K562 (cell line): ENCODE measurements around the gene SEMA4G. TPM values are rescaled to one million over a fixed set of nuclear protein-coding genes. Genes with fewer than 3 reads are reported as not detected.
A peak's percentile ranks its signal among the peaks of the same experiment; 100 is the strongest.

ENCODE experiments used
- ARID2 ChIP-seq: fragments of 450-650 bp; IDR thresholded peaks from 2 replicates; pipeline ENCODE4 v1.6.1; 2017; ENCODE audit warnings: antibody characterized with exemption, mild to moderate bottlenecking
- FOXM1 ChIP-seq, 2 experiments: fragments of 450-650 bp in 1 of 2; sonication (generic) in 1 of 2; formaldehyde crosslinking in 1 of 2; IDR thresholded peaks; 2 replicates each; pipeline versions ENCODE4 v1.6.1 to v1.9.0; 2017 to 2022; ENCODE audit warnings: low read depth in 2 of 2, mild to moderate bottlenecking in 2 of 2, missing genetic modification reagents in 1 of 2, moderate library complexity in 1 of 2
- RBFOX2 ChIP-seq: fragments of 200-400 bp; formaldehyde crosslinking; IDR thresholded peaks from 2 replicates; pipeline ENCODE4 v1.6.1; 2017; ENCODE audit warnings: low read depth, mild to moderate bottlenecking, low read length, moderate library complexity
- SNIP1 ChIP-seq: fragments of 450-650 bp; IDR thresholded peaks from 2 replicates; pipeline ENCODE4 v1.7.1; 2017; ENCODE audit warnings: low read depth, mild to moderate bottlenecking
- polyA plus RNA-seq, 8 experiments: library from polyadenylated mRNA; depleted of rRNA in 4 of 8; stranded (reverse) in 5 of 8; unstranded in 3 of 8; fragments of >200 nt; fragmentation: Nextera tagmentation in 2 of 8; fragmentation: Illumina TruSeq in 1 of 8; extraction: Ambion mirVana in 2 of 8; extraction: Trizol in 1 of 8; gene quantifications; 2 replicates each; pipeline versions ENCODE4 v1.2.1 to v1.2.3, GENCODE V29; 2011 to 2014; ENCODE audit warnings: inconsistent platforms in 1 of 8, missing spikeins in 1 of 8
- total RNA-seq, 7 experiments: library from RNA; depleted of rRNA in 6 of 7; stranded (reverse); fragments of >200 nt in 6 of 7; fragmentation: Illumina TruSeq in 2 of 7; extraction: Trizol in 2 of 7; gene quantifications; 2 replicates each; pipeline versions ENCODE4 v1.2.1 to v1.2.3, GENCODE V29; 2011 to 2021; ENCODE audit warnings: low replicate concordance in 1 of 7
- TF ChIP-seq, protein P1 (sequence below): sonication (generic); formaldehyde crosslinking; IDR thresholded peaks from 2 replicates; pipeline ENCODE4 v1.8.0; 2022; ENCODE audit warnings: missing genetic modification reagents, mild to moderate bottlenecking, borderline replicate concordance
- TF ChIP-seq, protein P2 (sequence below), 3 experiments: IDR thresholded peaks in 2 of 3; conservative IDR thresholded peaks in 1 of 3; 2 replicates each; pipeline ENCODE4 v1.5.1; 2011 to 2012; ENCODE audit warnings: low read length in 3 of 3, mild to moderate bottlenecking in 3 of 3, control low read depth in 2 of 3, improper control_type of control experiment in 1 of 3, inconsistent platforms in 1 of 3, low read depth in 1 of 3, mixed read lengths in 1 of 3, moderate library complexity in 1 of 3; ENCODE audit not compliant: insufficient read depth in 2 of 3

Gene SEMA4G
- total and polyA plus RNA-seq, 9 of the 15 experiments (the other 6 are each of a cell fraction or from before 2014, with no cell fraction given), result 0.40 to 7.8 (median 1.8) TPM

DNA sequence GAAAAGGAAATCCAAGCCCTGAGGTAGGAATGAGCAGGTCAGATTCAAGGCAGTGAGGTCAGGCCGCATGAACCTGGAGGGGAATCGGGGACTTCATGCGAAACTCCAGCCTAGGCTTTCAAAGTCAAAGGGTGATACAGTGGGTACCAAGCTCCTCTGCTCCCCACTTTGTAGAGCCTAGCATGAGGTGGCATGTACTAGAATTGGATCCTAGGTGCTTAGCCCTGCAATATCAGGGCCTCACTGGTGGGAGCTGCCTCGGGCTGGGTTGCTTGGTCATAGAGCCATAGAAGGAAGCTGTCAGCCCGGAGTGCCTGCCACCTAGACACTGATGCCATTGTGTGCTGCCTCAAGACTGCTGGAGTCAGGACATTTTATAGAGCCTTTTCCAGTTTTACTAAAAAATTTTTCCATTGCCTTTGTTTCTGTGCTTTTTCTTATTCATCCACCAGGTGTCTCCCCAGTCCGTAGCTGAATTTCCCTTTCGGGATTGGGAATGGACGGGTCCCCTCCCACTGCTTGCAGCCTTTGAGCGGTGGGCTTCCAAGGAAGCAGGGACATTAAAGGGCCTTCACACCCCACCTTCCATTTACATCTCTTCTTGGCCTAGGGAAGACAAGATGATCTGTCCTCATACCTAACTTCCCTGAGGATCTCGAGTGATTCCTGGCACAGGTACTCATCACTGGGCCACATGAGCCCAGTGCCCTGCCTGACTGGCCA lies 24.8 kb downstream of the SEMA4G start (continued):
- TF ChIP-seq, protein P1, sequence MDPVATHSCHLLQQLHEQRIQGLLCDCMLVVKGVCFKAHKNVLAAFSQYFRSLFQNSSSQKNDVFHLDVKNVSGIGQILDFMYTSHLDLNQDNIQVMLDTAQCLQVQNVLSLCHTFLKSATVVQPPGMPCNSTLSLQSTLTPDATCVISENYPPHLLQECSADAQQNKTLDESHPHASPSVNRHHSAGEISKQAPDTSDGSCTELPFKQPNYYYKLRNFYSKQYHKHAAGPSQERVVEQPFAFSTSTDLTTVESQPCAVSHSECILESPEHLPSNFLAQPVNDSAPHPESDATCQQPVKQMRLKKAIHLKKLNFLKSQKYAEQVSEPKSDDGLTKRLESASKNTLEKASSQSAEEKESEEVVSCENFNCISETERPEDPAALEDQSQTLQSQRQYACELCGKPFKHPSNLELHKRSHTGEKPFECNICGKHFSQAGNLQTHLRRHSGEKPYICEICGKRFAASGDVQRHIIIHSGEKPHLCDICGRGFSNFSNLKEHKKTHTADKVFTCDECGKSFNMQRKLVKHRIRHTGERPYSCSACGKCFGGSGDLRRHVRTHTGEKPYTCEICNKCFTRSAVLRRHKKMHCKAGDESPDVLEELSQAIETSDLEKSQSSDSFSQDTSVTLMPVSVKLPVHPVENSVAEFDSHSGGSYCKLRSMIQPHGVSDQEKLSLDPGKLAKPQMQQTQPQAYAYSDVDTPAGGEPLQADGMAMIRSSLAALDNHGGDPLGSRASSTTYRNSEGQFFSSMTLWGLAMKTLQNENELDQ, result no peak
- TF ChIP-seq RBFOX2 (0 out of 2 replicates have a peak, but pooled peaks have one; percentile 24), SNIP1 (no peak), ARID2 (0 out of 2 replicates have a peak, but pooled peaks have one; percentile 25), FOXM1 (IDR thresholded peaks at IDR 0.05; ENCODE audit: low read depth) (no peak), FOXM1 (CRISPR knock-in tag; IDR thresholded peaks at IDR 0.05; ENCODE audit: low read depth) (no peak)
- TF ChIP-seq, protein P2, sequence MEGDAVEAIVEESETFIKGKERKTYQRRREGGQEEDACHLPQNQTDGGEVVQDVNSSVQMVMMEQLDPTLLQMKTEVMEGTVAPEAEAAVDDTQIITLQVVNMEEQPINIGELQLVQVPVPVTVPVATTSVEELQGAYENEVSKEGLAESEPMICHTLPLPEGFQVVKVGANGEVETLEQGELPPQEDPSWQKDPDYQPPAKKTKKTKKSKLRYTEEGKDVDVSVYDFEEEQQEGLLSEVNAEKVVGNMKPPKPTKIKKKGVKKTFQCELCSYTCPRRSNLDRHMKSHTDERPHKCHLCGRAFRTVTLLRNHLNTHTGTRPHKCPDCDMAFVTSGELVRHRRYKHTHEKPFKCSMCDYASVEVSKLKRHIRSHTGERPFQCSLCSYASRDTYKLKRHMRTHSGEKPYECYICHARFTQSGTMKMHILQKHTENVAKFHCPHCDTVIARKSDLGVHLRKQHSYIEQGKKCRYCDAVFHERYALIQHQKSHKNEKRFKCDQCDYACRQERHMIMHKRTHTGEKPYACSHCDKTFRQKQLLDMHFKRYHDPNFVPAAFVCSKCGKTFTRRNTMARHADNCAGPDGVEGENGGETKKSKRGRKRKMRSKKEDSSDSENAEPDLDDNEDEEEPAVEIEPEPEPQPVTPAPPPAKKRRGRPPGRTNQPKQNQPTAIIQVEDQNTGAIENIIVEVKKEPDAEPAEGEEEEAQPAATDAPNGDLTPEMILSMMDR (IDR thresholded peaks at IDR 0.05 in 2 of 3, conservative IDR thresholded peaks at IDR 0.05 in 1 of 3; ENCODE audit: insufficient read depth in 2 of 3, low read depth in 1 of 3, low read length in 3 of 3), result peak; percentile 41 to 71 (median 65); a peak in 5 of 6 replicates
